ENCODE data around the gene TPH1.

Gene TPH1

DNA sequence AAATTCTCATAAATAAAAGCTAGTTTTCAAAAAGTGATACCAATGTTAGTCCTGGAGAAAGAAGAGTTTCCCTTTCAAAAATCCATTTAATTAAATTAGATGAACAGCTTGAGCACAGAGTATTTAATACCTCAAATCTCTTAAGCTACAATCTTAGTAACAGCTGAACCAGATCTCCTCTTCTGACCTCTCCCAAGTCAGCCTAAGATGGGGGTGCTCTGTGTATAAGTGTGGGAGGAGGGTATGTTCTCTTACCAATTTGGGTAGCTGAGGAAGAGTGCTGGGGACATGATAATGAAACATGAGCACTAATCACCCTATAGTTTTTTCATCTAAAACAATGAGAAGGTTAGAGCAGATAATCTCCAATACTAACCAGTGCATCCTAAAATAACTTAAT is 9.6 kb downstream of the TPH1 start:
- no peak overlapping the region for H3K4me2 ChIP-seq
- no peaks in the 10 kb centered on the region for H3K9me3 ChIP-seq
- no peaks in the 10 kb centered on the region for H3K27me3 ChIP-seq
- no peak overlapping the region for H3K9ac ChIP-seq
- no peak overlapping the region for H3K4me3 ChIP-seq
- no peaks in the 10 kb centered on the region for H4K20me1 ChIP-seq
- TF ChIP-seq Cebpa-rat (IDR thresholded peaks at IDR 0.05), result no peak
- no peak overlapping the region for H3K27ac ChIP-seq
- no peaks in the 10 kb centered on the region for H3K4me1 ChIP-seq
- H3K36me3 ChIP-seq, result no peaks in the 10 kb centered on the region

DNA sequence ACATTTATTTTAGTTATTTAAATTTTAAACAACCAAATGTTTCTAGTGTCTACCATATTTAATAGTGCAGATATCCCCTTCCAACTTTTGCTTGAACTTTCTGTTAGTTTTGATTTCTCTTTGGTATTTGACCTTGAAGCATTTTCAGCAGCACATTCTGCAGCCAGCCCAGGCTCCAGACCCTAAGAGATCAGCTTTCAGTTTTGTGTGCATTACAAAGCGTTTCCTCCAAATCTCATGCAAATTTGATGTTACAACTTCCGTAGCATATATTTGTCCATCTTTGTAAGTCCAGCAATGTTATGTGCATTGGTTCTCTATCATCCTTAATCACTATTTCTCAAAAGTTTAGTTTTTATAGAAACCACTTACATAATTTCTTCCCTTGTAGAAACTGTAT is 18.6 kb downstream of the TPH1 start:
- no peak overlapping the region for H3K27ac ChIP-seq
- H3K27me3 ChIP-seq, result no peaks in the 10 kb centered on the region
- no peaks in the 10 kb centered on the region for H4K20me1 ChIP-seq
- no peak overlapping the region for H3K4me2 ChIP-seq
- TF ChIP-seq Cebpa-rat (IDR thresholded peaks at IDR 0.05), result no peak
- no peak overlapping the region for H3K9ac ChIP-seq
- no peaks in the 10 kb centered on the region for H3K36me3 ChIP-seq
- H3K4me3 ChIP-seq, result no peak overlapping the region
- no peaks in the 10 kb centered on the region for H3K4me1 ChIP-seq
- H3K9me3 ChIP-seq, result no peaks in the 10 kb centered on the region

DNA sequence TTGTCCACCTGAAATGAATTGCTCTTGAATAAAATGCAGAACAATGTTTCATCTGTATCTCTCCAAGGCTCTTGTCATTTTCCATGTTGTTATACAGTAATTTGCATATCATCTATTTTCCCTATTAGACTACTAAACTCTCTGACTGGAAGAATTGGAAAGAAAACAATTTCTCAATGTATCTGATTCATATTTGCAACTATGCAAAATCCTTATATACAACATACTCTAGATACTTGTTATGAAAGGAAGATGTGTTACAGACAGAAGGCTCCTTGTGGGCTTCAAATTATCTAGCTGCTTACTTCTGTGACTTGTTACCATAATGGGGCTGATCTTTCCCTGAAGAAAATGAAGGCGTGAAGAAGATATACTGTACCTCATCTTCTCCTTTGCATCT is 23.6 kb downstream of the TPH1 start:
- no peak overlapping the region for H3K4me2 ChIP-seq
- no peak for TF ChIP-seq Cebpa-rat (IDR thresholded peaks at IDR 0.05)

DNA sequence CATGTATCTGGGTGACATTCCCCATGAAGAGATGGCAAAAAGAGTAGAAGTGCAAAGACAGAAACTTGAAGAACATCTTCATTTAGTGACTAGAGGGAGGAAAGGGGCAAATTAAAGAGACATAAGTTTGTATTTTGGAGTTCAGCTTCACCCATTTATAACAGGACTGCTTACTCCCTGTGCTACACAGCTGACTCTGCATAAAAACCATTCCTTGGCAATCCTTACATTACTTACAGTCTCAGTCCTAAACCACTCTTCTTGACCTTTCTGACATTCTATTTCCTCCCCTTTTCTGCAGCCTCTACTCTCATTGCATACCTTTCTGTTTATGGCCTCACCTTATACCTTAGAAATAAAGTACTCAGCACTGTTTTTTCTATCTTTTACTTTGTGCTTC is 26.4 kb downstream of the TPH1 start:
- no peaks in the 10 kb centered on the region for H3K27me3 ChIP-seq
- H3K9me3 ChIP-seq, result no peaks in the 10 kb centered on the region
- H3K27ac ChIP-seq, result no peak overlapping the region
- no peak overlapping the region for H3K9ac ChIP-seq
- H4K20me1 ChIP-seq, result no peaks in the 10 kb centered on the region
- H3K4me3 ChIP-seq, result no peak overlapping the region
- H3K4me1 ChIP-seq, result peaks cover 2% of the 10 kb centered on the region; the same call in 1 of the 2 replicates
- no peaks in the 10 kb centered on the region for H3K36me3 ChIP-seq
- H3K4me2 ChIP-seq, result no peak overlapping the region
- no peak for TF ChIP-seq Cebpa-rat (IDR thresholded peaks at IDR 0.05)

More for the DNA sequence above, 23.6 kb downstream of the TPH1 start:
- no peaks in the 10 kb centered on the region for H3K4me1 ChIP-seq
- H3K9me3 ChIP-seq, result no peaks in the 10 kb centered on the region
- no peaks in the 10 kb centered on the region for H3K36me3 ChIP-seq
- no peaks in the 10 kb centered on the region for H4K20me1 ChIP-seq
- no peaks in the 10 kb centered on the region for H3K27me3 ChIP-seq
- no peak overlapping the region for H3K9ac ChIP-seq
- no peak overlapping the region for H3K4me3 ChIP-seq
- no peak overlapping the region for H3K27ac ChIP-seq

DNA sequence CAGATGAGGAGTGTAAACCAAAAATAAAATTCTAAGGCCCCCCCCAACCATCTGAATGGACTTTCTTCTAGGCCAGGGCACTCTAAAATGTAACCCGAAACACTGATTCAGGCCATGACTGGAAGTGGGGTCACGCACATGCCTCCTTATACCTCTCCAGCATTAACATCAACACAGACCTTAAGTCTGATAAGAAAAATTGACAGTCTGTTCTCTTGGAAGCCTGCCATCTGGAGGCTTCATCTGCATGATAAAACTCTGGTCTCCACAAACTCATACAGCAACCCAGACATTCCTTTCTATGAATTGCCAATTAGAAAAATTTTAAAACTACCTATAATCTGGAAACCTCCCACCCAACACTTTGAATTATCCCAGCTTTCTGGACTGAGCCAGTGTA is 29.3 kb downstream of the TPH1 start:
- no peak overlapping the region for H3K27ac ChIP-seq
- H3K9ac ChIP-seq, result no peak overlapping the region
- H3K4me3 ChIP-seq, result no peak overlapping the region
- no peaks in the 10 kb centered on the region for H3K27me3 ChIP-seq
- no peaks in the 10 kb centered on the region for H3K36me3 ChIP-seq
- no peaks in the 10 kb centered on the region for H4K20me1 ChIP-seq
- H3K4me1 ChIP-seq, result peaks cover 20% of the 10 kb centered on the region
- H3K9me3 ChIP-seq, result no peaks in the 10 kb centered on the region
- H3K4me2 ChIP-seq, result no peak overlapping the region
- TF ChIP-seq Cebpa-rat (IDR thresholded peaks at IDR 0.05), result no peak

DNA sequence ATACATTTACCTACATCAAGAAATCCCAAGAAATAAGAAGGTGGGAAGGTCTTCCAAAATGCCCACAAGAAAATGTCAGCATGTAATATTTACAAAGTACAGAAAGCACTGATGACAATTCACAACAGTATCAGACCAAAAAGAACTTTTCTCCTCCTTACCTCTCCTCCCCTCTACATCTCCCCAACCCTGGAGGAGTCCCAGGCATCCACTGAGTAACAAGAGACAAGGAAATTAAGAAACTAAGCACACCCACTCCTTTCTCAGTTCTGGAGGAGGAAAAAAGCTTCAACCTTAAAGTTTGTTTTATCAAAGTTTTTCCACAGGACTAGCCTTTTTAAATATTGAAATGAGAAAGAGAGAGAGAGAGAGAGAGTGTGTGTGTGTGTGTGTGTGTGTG is 31.2 kb downstream of the TPH1 start:
- no peaks in the 10 kb centered on the region for H3K27me3 ChIP-seq
- H3K9ac ChIP-seq, result no peak overlapping the region
- H3K9me3 ChIP-seq, result no peaks in the 10 kb centered on the region
- H4K20me1 ChIP-seq, result peaks cover 13% of the 10 kb centered on the region; the same call in 1 of the 2 replicates
- no peak overlapping the region for H3K4me3 ChIP-seq
- H3K4me1 ChIP-seq, result peaks cover 24% of the 10 kb centered on the region
- TF ChIP-seq Cebpa-rat (IDR thresholded peaks at IDR 0.05), result no peak
- H3K36me3 ChIP-seq, result no peaks in the 10 kb centered on the region
- peak overlapping the region; percentile 89; the same call in 1 of the 2 replicates for H3K4me2 ChIP-seq
- no peak overlapping the region for H3K27ac ChIP-seq

DNA sequence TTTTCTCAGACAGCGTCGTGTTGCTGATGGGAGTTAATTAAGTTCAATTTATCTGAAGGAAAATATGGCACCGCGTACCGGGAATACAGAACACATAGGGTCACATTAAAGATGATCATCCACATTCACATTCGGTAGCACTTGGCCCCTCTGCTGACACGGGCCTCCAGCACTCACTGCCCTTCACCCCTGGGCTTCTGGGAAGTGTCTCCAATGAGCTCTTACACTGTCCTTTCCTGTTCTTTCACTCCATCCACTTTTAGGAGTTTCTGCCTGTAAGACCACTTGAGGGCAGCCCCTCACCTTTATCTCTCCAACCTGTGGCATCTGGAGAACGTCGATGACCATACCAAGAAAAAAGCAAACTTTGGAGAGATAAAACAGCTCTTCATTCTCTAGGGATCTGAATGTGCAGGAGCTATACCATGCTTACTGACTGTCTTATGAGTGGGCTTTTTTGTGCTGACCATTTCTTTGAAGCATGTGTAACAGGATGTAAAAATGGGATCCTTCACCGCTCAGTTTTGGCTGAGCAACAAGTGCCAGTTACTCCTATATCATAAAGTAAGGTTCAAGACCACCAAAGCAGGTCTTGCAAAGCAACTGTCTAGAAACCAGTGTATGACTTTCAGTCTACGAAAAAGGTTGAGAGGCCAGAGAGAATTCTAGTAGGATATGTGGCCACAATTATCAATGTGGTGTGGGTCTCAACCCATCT is 32.1 kb downstream of the TPH1 start:
- Histone ChIP-seq H3K4me2 (peak overlapping the region; percentile 89), H3K27ac (peak overlapping the region; percentile 78; the same call in 1 of the 2 replicates), H3K27me3 (no peaks in the 10 kb centered on the region), H3K9me3 (no peaks in the 10 kb centered on the region), H3K9ac (peak overlapping the region; percentile 78), H4K20me1 (peaks cover 17% of the 10 kb centered on the region; the same call in 1 of the 2 replicates), H3K4me3 (peak overlapping the region; percentile 74), H3K4me1 (peaks cover 24% of the 10 kb centered on the region), H3K36me3 (no peaks in the 10 kb centered on the region)
- no peak for TF ChIP-seq Cebpa-rat (IDR thresholded peaks at IDR 0.05)

DNA sequence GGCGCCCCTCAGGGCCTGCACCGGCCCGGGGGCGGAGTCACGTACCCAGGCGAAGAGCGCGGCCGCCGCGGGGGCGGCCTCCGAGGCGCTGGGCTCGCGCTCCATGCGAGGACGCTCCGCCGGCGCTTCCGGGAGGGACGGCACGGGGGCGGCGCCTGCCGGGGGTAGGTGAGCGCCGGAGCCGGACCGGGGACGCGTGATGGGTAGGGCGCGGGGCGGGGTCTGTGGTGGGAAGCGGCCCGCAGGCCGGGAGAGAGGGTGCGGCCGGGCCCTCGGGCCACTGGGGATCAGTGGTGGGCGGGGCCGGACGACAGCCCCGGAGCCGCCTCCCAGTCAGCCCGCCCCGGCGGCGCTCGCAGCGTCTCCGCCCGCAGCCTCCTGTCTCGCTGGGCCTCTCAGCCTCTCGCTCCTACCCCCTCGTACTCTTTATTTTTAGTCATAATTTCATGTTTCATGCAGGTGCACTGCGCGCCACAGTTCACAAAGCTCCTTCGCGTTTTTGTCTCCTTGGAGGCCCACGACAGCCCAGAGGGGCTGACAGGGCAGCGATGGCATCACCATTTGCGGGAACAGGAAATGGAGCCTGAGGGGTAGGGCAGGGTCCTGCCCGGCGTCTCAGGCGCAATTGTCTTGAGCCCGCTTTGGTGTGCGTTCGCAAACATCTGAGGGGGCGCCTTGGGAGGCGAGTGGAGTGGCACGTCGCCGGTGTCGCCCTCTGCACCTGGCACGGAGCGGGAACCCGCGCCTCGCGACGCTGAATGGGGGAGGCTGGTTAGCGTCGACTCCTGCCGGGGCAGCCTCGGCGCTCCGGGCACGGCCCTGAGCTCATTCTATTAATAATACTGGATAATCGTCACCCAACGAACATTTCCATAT is 32.9 kb downstream of the TPH1 start, which contains the start of gene SERGEF:
Gene SERGEF (minus strand): TSS at position 142 of the 876 bp plus-strand sequence. CDS start 37 bp downstream, at position 105.
- Histone ChIP-seq H3K36me3 (no peaks in the 10 kb centered on the region; the same call in 1 of the 2 replicates), H3K27ac (peak within 1 kb of the TSS; percentile 78), H3K4me1 (peaks cover 24% of the 10 kb centered on the region), H3K9me3 (no peaks in the 10 kb centered on the region), H3K27me3 (no peaks in the 10 kb centered on the region), H3K9ac (peak within 1 kb of the TSS; percentile 78), H3K4me3 (peak within 1 kb of the TSS; percentile 74), H4K20me1 (peaks cover 25% of the 10 kb centered on the region), H3K4me2 (peak within 1 kb of the TSS; percentile 89)
- TF ChIP-seq Cebpa-rat (IDR thresholded peaks at IDR 0.05), result no peak

DNA sequence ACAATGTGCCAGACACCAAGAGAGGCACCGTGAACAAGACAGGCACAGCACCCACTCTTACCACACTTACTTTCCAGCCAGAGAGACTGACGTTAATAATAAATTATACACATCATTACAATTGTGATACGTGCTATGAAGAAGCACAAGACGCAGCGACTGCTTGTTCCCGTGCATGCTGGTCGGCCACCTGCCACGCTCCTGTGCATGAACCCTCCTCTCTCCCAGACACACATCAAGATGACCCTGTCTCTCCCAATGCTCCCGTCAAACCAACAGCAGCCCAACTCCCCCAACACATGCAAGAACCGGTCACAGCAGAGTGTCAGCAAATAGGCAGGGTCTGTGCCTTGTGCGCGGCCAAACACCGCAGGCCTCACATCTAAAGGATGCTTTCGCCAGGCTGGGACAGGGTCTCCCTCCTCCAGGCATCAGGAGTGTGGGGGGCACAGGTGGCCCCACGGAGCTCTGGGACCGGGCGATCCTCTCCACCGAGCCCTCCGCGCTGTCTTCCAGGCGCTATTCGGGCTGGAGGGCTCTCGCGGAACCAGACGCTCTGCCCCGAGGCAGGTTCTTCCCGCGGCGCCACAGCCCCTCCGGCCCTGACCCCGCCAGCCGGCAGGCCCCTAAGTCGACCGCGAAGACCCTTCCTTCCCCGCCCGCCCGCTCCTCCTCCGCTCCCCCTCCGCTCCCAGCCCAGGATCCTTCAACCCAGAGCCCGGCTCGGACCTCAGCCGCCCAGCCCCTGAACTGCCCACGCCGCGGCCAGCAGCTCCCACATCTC is 33.8 kb downstream of the TPH1 start:
- Histone ChIP-seq H3K36me3 (peaks cover under 1% of the 10 kb centered on the region), H3K27ac (peak overlapping the region; percentile 78), H3K4me3 (peak overlapping the region; percentile 74), H3K27me3 (no peaks in the 10 kb centered on the region), H4K20me1 (peaks cover 28% of the 10 kb centered on the region), H3K9ac (peak overlapping the region; percentile 78), H3K4me2 (peak overlapping the region; percentile 89), H3K4me1 (peaks cover 24% of the 10 kb centered on the region), H3K9me3 (no peaks in the 10 kb centered on the region)
- no peak for TF ChIP-seq Cebpa-rat (IDR thresholded peaks at IDR 0.05)

Measured in BLaER1 (cell line).